ENCODE results near the gene FRYL. TPM values are rescaled to one million over a fixed set of nuclear protein-coding genes. Genes with fewer than 3 reads are reported as not detected.

Gene FRYL
- total and polyA plus RNA-seq, 2 of the 8 experiments (the other 6 are each of a cell fraction or from before 2014, with no cell fraction given), result 8.0 to 36.5 TPM

DNA sequence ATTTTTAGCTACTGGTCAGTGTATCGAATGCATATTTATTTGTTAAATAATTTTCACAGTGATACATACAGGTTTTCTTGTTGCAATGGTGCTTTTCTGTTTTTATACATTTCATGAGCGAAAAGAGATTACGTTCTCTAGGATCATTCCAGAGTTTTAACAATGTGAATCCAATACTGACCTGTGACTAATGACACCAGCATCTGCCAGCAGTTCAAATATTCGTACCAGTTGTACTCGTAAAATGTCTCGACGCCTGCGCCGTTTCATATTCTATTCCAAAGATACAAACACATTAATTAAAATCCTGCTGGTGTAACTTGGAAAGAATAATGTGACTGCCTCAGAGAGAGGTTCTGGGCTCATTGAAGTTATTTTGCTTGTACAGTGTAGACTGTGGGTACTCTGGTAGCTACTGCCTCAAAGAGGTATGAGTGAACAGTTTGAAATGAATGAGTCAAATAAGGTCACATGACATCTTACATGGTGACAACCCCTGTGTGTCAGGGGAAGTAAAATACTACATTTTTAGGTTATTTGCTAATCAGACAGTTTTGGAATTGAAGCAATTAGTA lies 209.3 kb downstream of the FRYL start (continued):
- TF ChIP-seq SUZ12 (IDR thresholded peaks at IDR 0.05; ENCODE audit: low read length) (no peak), POLR2A (IDR thresholded peaks at IDR 0.05; ENCODE audit: control extremely low read depth in 1 of 2, low read depth in 2 of 2, low read length in 2 of 2) (no peak)

Data from H1 (cell line).